Measurements from ENCODE around the gene BCOR. TPM values are rescaled to one million over a fixed set of nuclear protein-coding genes. Genes with fewer than 3 reads are reported as not detected.

BCOR gene
- total and polyA plus RNA-seq, 2 of the 13 experiments (the other 11 are each of a cell fraction or from before 2014, with no cell fraction given), result 14.3 to 15.2 TPM

DNA sequence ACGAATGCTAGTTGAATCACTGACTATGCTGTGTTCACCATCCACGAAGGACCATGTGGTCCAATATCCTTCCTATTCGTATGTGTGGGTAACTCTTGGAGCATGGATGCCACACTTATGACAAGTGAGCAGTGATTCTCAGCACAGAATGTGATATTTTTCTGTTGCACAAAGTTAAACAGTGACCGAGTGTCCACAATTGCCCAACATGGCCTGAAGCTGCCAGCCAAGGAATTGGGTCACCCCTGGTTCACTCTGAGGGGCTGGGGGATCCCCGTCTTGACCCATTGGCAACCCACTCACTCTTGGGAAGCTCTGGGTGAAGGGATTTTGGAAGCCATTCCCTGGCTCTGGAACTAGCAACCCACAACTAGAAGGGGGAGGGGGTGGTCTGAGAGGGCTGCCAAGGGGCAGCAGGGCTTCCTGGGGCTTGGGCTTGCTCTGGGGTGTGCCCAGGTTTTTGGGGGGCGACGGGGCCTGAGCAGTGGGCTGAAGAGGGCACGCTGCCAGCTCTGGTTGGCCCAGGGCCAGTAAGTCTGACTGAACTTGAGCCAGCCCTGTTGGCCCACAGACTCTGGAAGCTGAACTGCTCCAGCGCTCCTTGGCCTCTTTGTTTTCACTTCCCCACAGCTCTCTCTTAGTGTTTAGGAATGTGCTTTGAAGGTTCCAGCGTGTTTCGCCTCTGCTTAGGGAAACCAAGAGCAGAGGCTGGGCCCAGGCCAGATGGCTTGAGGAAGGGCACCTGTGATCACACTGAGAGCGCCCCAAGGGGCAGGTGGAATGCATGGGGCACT lies 43.1 kb upstream of the BCOR start (continued):
- TF ChIP-seq ZNF557 (CRISPR knock-in tag; IDR thresholded peaks at IDR 0.05) (no peak), MIER2 (CRISPR knock-in tag; IDR thresholded peaks at IDR 0.05) (no peak), ZC3H13 (CRISPR knock-in tag; IDR thresholded peaks at IDR 0.05) (no peak), HNF4A (CRISPR knock-in tag; IDR thresholded peaks at IDR 0.05) (peak; percentile 29; the same call in 1 of the 2 replicates), FOSL2 (CRISPR knock-in tag; IDR thresholded peaks at IDR 0.05) (no peak), TCF12 (IDR thresholded peaks at IDR 0.05) (no peak), TCF12 (CRISPR knock-in tag; IDR thresholded peaks at IDR 0.05) (no peak), NFIC (IDR thresholded peaks at IDR 0.05; ENCODE audit: low read length) (0 out of 2 replicates have a peak, but pooled peaks have one; percentile 35), HIVEP1 (CRISPR knock-in tag; IDR thresholded peaks at IDR 0.05) (no peak), CEBPB (IDR thresholded peaks at IDR 0.05; ENCODE audit: borderline replicate concordance, low read depth, low read length) (peak; percentile 72; the same call in 1 of the 2 replicates), ZSCAN25 (CRISPR knock-in tag; IDR thresholded peaks at IDR 0.05) (no peak), ZNF234 (CRISPR knock-in tag; conservative IDR thresholded peaks at IDR 0.05) (no peak), MAFF (IDR thresholded peaks at IDR 0.05; ENCODE audit: low read depth, low read length) (no peak), HDAC1 (CRISPR knock-in tag; IDR thresholded peaks at IDR 0.05) (peak; percentile 52; the same call in 1 of the 2 replicates), AKAP8 (CRISPR knock-in tag; IDR thresholded peaks at IDR 0.05) (no peak), SOX5 (CRISPR knock-in tag; IDR thresholded peaks at IDR 0.05; ENCODE audit: borderline replicate concordance) (no peak), MTA3 (CRISPR knock-in tag; IDR thresholded peaks at IDR 0.05) (no peak)
- TF ChIP-seq, protein P1, sequence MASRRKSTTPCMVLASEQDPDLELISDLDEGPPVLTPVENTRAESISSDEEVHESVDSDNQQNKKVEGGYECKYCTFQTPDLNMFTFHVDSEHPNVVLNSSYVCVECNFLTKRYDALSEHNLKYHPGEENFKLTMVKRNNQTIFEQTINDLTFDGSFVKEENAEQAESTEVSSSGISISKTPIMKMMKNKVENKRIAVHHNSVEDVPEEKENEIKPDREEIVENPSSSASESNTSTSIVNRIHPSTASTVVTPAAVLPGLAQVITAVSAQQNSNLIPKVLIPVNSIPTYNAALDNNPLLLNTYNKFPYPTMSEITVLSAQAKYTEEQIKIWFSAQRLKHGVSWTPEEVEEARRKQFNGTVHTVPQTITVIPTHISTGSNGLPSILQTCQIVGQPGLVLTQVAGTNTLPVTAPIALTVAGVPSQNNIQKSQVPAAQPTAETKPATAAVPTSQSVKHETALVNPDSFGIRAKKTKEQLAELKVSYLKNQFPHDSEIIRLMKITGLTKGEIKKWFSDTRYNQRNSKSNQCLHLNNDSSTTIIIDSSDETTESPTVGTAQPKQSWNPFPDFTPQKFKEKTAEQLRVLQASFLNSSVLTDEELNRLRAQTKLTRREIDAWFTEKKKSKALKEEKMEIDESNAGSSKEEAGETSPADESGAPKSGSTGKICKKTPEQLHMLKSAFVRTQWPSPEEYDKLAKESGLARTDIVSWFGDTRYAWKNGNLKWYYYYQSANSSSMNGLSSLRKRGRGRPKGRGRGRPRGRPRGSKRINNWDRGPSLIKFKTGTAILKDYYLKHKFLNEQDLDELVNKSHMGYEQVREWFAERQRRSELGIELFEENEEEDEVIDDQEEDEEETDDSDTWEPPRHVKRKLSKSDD (CRISPR knock-in tag; IDR thresholded peaks at IDR 0.05; ENCODE audit: low read depth), result no peak
- TF ChIP-seq, protein P2, sequence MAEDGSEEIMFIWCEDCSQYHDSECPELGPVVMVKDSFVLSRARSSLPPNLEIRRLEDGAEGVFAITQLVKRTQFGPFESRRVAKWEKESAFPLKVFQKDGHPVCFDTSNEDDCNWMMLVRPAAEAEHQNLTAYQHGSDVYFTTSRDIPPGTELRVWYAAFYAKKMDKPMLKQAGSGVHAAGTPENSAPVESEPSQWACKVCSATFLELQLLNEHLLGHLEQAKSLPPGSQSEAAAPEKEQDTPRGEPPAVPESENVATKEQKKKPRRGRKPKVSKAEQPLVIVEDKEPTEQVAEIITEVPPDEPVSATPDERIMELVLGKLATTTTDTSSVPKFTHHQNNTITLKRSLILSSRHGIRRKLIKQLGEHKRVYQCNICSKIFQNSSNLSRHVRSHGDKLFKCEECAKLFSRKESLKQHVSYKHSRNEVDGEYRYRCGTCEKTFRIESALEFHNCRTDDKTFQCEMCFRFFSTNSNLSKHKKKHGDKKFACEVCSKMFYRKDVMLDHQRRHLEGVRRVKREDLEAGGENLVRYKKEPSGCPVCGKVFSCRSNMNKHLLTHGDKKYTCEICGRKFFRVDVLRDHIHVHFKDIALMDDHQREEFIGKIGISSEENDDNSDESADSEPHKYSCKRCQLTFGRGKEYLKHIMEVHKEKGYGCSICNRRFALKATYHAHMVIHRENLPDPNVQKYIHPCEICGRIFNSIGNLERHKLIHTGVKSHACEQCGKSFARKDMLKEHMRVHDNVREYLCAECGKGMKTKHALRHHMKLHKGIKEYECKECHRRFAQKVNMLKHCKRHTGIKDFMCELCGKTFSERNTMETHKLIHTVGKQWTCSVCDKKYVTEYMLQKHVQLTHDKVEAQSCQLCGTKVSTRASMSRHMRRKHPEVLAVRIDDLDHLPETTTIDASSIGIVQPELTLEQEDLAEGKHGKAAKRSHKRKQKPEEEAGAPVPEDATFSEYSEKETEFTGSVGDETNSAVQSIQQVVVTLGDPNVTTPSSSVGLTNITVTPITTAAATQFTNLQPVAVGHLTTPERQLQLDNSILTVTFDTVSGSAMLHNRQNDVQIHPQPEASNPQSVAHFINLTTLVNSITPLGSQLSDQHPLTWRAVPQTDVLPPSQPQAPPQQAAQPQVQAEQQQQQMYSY (CRISPR knock-in tag; IDR thresholded peaks at IDR 0.05), result no peak
- TF ChIP-seq, protein P3, sequence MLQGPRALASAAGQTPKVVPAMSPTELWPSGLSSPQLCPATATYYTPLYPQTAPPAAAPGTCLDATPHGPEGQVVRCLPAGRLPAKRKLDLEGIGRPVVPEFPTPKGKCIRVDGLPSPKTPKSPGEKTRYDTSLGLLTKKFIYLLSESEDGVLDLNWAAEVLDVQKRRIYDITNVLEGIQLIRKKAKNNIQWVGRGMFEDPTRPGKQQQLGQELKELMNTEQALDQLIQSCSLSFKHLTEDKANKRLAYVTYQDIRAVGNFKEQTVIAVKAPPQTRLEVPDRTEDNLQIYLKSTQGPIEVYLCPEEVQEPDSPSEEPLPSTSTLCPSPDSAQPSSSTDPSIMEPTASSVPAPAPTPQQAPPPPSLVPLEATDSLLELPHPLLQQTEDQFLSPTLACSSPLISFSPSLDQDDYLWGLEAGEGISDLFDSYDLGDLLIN (CRISPR knock-in tag; IDR thresholded peaks at IDR 0.05; ENCODE audit: borderline replicate concordance), result no peak
- TF ChIP-seq, protein P4, sequence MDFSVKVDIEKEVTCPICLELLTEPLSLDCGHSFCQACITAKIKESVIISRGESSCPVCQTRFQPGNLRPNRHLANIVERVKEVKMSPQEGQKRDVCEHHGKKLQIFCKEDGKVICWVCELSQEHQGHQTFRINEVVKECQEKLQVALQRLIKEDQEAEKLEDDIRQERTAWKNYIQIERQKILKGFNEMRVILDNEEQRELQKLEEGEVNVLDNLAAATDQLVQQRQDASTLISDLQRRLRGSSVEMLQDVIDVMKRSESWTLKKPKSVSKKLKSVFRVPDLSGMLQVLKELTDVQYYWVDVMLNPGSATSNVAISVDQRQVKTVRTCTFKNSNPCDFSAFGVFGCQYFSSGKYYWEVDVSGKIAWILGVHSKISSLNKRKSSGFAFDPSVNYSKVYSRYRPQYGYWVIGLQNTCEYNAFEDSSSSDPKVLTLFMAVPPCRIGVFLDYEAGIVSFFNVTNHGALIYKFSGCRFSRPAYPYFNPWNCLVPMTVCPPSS (IDR thresholded peaks at IDR 0.05), result no peak
